ENCODE data around the gene ZDHHC14. TPM values are rescaled to one million over a fixed set of nuclear protein-coding genes. Genes with fewer than 3 reads are reported as not detected.

Gene ZDHHC14
- total and polyA plus RNA-seq, 4 donors: 4.3 to 18.3 (median 8.9) TPM

- Histone ChIP-seq H3K4me1 (ENCODE audit: control insufficient read depth in 5 of 5, insufficient read depth in 5 of 5, low read length in 5 of 5) (peaks cover 0 to 6% (median 0%) of the 10 kb centered on the region in 5 donors), H3K27ac (ENCODE audit: low read depth in 1 of 2, low read length in 1 of 2) (no peak overlapping the region), H3K27me3 (ENCODE audit: control insufficient read depth in 3 of 3, insufficient read depth in 3 of 3, low read length in 2 of 3) (no peaks in the 10 kb centered on the region), H3K4me3 (no peak overlapping the region), H3K9ac (ENCODE audit: insufficient read depth in 1 of 2, low read length in 2 of 2) (no peak overlapping the region), H3K36me3 (ENCODE audit: control insufficient read depth in 4 of 4, insufficient read depth in 4 of 4, low read length in 4 of 4) (peaks cover 0 to 17% (median 7%) of the 10 kb centered on the region in 4 donors), H3K9me3 (ENCODE audit: control insufficient read depth in 4 of 4, insufficient read depth in 3 of 4, low read length in 3 of 4) (no peaks in the 10 kb centered on the region)
- DNase-seq: no peak
- no peak for ATAC-seq (ENCODE audit: insufficient read depth, low FRiP score)
- TF ChIP-seq CTCF (IDR thresholded peaks at IDR 0.05; ENCODE audit: control extremely low read depth, extremely low read depth): no peak
- whole genome bisulfite sequencing, 2 donors: 81 to 82% methylated on average over 5 of the region's 5 CpGs
Observed at GRCh38 chr6:157632821-157633220, 251.8 kb downstream of the ZDHHC14 start.

- TF ChIP-seq CTCF (IDR thresholded peaks at IDR 0.05; ENCODE audit: control extremely low read depth, extremely low read depth): no peak
- WGBS, 2 donors: 80 to 90% methylated on average over 8 of the region's 8 CpGs
- H3K9me3 ChIP-seq (ENCODE audit: control insufficient read depth in 4 of 4, insufficient read depth in 3 of 4, low read length in 3 of 4): no peaks in the 10 kb centered on the region
- H3K4me1 ChIP-seq (ENCODE audit: control insufficient read depth in 5 of 5, insufficient read depth in 5 of 5, low read length in 5 of 5): no peaks in the 10 kb centered on the region
- H3K4me3 ChIP-seq: no peak overlapping the region
- no peak overlapping the region for H3K9ac ChIP-seq (ENCODE audit: insufficient read depth in 1 of 2, low read length in 2 of 2)
- ATAC-seq (ENCODE audit: insufficient read depth, low FRiP score): no peak
- no peak overlapping the region for H3K27ac ChIP-seq (ENCODE audit: low read depth in 1 of 2, low read length in 1 of 2)
- H3K36me3 ChIP-seq (ENCODE audit: control insufficient read depth in 4 of 4, insufficient read depth in 4 of 4, low read length in 4 of 4): peaks cover 0 to 17% (median 7%) of the 10 kb centered on the region in 4 donors
- H3K27me3 ChIP-seq (ENCODE audit: control insufficient read depth in 3 of 3, insufficient read depth in 3 of 3, low read length in 2 of 3): no peaks in the 10 kb centered on the region
- no peak for DNase-seq
Observed at GRCh38 chr6:157634546-157634945, 253.6 kb downstream of the ZDHHC14 start.

- peak; percentile 37 for ATAC-seq (ENCODE audit: insufficient read depth, low FRiP score)
- Histone ChIP-seq H3K9me3 (ENCODE audit: control insufficient read depth in 4 of 4, insufficient read depth in 3 of 4, low read length in 3 of 4) (no peaks in the 10 kb centered on the region), H3K4me3 (no peak overlapping the region), H3K36me3 (ENCODE audit: control insufficient read depth in 4 of 4, insufficient read depth in 4 of 4, low read length in 4 of 4) (peaks cover 0 to 13% (median 7%) of the 10 kb centered on the region in 4 donors), H3K9ac (ENCODE audit: insufficient read depth in 1 of 2, low read length in 2 of 2) (no peak overlapping the region), H3K4me1 (ENCODE audit: control insufficient read depth in 5 of 5, insufficient read depth in 5 of 5, low read length in 5 of 5) (no peaks in the 10 kb centered on the region), H3K27me3 (ENCODE audit: control insufficient read depth in 3 of 3, insufficient read depth in 3 of 3, low read length in 2 of 3) (no peaks in the 10 kb centered on the region), H3K27ac (ENCODE audit: low read depth in 1 of 2, low read length in 1 of 2) (no peak overlapping the region)
- no peak for TF ChIP-seq CTCF (IDR thresholded peaks at IDR 0.05; ENCODE audit: control extremely low read depth, extremely low read depth)
- DNase-seq: no peak
- WGBS, 2 donors: 80 to 88% methylated on average over 23 of the region's 23 CpGs
Observed at GRCh38 chr6:157635388-157636244, 254.6 kb downstream of the ZDHHC14 start.

Measured in lung (tissue), 12 donors.